ENCODE results near the gene MRPS22.

MRPS22 gene

DNA sequence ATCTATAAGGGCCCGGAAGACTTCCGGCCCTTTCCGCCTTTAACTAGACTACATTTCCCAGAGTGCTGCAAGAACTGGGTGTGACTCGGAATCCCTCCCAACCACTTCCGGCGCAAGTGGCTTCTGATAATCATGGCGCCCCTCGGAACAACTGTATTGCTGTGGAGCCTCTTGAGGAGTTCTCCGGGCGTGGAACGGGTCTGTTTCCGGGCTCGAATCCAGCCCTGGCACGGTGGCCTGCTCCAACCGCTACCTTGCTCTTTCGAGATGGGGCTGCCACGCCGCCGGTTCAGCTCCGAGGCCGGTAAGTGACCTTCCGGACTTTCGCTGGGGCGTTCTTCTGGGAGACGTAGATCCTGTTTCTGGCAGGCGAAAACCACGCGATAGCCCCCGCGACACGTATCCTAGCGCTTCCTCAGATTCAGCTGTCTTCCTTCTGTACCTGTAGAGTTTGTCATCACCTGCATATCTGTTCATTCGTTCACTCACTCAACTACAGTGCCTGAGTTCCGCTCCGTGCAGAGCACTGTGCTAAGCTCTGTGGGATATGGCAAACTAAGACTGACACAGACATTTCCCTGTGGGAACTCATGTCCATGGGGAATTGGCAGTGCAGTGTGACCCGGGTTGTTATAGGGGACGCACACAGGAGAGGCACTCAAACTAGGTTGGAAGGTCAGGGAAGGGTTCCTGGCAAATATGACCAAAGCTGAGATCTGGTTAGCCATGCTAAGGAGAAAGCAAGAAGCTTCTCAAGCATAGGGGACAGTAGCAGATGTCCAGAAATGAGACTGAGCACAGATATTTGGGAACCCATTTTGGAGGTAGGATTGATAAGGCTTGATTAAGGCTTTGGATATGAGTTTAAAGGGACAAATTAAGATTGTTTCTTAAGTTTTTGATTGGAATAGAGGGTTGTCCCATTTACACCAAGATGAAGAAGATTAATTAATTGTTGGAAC, at the start of gene MRPS22:
TSS of gene MRPS22 (plus strand) at position 126 of the 962 bp plus-strand sequence. CDS start at position 133, 7 bp downstream.
- peak; percentile 88 for DNase-seq (ENCODE audit: low spot score)

DNA sequence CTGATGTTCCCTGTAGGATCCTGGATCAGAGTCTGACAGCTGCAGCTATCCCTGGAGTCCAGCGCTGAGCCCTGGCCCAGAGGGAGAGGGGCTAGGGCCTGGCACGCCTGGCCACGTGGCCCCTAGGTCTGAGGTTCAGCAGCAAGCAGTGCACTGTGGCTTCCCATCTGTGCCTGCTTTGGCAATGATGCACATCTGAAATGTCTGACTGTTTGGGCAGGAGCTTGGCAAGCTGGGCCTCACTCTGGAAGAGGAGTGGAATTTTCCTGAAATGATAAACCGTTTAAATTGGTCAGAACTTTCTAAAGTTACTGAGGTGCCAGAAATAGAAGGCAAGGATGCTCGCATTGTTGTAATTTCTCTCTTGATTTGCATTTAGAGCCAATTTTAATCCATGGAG, 48.8 kb upstream of the MRPS22 start:
- no peak for DNase-seq (ENCODE audit: low spot score)

DNA sequence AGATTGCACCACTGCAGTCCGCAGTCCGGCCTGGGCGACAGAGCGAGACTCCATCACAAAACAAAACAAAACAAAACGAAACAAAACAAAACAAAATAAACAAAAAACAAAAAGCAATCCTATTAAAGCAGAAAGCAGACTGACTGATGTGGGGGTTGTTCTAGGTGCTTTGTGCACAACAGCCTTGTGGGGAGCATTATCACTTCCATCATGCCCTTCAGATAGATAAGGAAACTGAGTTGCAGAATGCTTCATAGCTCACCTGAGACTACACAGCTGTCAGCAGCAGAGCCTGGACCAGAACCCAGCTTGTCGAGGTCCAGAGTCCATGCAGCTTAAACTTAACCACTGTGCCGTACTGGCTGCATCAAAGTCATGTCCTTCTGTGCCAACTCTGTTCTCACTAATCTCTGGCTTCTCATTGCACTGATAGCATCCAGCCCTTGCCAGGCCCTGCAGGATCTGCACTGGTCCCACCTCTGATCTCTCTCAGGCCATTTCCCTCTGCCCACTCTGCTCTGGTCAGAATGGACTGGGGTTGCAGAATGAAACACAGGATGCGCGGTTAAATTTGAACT, 47.6 kb upstream of the MRPS22 start:
- DNase-seq (ENCODE audit: low spot score), result no peak

DNA sequence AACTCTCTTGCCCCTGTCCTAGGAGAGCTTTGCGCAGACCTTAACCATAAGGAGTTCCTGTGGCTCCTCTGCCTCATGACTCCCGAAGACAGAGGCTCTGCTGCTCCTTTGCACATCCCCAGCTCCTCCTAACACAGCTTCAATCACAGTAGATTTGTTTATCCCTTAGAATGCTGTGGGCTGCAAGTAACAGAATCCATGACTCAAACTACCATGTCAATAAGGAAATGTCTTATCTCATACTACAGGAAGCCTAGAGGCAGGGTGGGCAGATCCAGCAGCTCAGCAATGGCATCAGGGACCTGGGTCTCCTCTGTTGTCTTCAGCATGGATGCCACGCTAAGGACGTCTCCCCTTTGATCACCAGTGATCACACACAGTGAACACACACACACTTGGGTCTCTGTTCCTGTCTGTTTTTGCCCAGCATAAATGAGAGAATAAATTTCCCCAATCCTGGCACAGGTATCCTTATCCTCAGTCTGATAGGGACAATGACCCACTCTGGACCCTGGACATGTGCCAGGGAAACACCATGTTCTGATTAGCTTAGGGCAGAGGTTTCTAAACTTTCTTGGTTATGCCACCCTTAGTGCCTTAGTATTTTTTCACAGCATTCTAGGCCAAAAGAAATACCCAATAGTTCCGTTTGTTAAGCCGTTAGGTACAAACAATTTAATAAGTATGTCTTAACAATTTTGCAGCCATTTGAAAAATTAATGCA, 46.1 kb upstream of the MRPS22 start:
- no peak for DNase-seq (ENCODE audit: low spot score)

- DNase-seq (ENCODE audit: low spot score), result no peak
Observed at GRCh38 chr3:139299261-139300132, 44.3 kb upstream of the MRPS22 start.

- no peak for DNase-seq (ENCODE audit: low spot score)
Observed at GRCh38 chr3:139300416-139300815, 43.4 kb upstream of the MRPS22 start.

GRCh38 chr3:139301183-139301582, 42.6 kb upstream of the MRPS22 start:
- DNase-seq (ENCODE audit: low spot score), result no peak

GRCh38 chr3:139301654-139302053, 42.2 kb upstream of the MRPS22 start:
- DNase-seq (ENCODE audit: low spot score), result no peak

GRCh38 chr3:139302084-139302800, 41.6 kb upstream of the MRPS22 start:
- DNase-seq (ENCODE audit: low spot score), result no peak

GRCh38 chr3:139302801-139303113, 41.1 kb upstream of the MRPS22 start:
- DNase-seq (ENCODE audit: low spot score), result no peak

DNA sequence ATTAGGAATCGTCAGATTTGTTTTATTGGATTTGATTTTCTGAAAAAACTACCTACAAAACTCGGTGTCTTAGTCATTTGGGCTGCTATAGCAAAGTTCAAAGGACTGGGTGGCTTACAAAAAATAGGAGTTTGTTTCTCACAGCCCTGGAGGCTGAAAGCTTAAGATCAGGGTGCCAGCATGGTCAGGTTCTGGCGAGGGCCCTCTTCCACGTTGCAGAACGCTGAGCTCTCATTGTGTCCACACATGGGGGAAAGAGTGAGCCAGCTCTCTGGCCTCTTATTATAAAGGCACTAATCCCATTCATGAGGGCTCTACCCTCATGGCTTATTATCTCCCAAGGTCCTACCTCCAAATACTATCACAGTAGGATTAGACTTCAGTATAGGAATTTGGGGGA, 40.6 kb upstream of the MRPS22 start:
- no peak for DNase-seq (ENCODE audit: low spot score)

- DNase-seq (ENCODE audit: low spot score), result no peak
Observed at GRCh38 chr3:139304383-139304782, 39.4 kb upstream of the MRPS22 start.

- no peak for DNase-seq (ENCODE audit: low spot score)
Observed at GRCh38 chr3:139306078-139306477, 37.7 kb upstream of the MRPS22 start.

GRCh38 chr3:139307072-139307491, 36.7 kb upstream of the MRPS22 start:
- no peak for DNase-seq (ENCODE audit: low spot score)

DNA sequence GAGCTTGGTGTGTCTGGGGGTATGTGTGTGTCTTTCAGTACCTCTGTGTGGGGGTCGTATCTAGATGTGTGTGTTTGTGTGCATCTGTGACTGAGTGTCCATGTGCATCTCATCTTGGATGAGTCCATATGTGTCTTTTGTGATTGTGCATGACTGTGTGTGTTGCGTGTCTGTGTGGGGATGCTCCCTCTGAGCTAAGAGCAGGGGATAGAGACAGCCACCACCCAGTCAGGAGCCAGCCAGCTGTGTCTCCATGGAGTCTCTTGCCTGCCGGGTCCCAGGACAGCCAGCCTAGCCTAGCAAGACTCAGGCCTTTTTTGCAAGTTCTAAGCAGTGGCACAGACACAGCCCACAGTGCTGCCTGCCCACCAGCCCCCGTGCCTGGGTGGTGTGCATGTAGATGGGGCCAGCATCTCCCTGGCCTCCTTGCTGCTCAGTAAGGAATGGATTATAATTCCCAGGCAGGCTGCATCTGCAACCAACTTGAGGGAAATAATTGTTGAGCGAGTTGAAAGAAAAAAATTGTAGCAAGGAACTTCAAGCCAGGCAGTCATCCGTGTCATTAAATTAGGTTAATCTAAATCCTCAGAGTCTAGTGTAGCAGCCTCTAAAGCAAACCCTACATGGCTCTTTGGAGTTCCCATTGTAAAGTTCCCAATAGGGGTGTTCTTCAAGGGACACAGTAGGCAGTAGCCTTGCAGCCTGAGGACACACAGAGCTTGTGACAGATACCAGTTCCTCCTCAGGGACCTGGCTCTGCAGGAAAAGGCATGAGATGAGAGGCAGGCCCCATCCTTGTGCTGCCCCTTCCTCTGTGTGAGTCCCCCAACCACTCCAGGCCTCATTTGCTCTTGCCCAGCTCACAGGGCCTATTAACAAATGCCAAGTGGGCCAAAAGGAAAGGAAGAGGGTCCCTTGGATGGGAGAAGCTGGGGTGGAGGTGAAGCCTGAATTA, 35.9 kb upstream of the MRPS22 start:
- no peak for DNase-seq (ENCODE audit: low spot score)

- DNase-seq (ENCODE audit: low spot score), result no peak
Observed at GRCh38 chr3:139308560-139308959, 35.3 kb upstream of the MRPS22 start.

- no peak for DNase-seq (ENCODE audit: low spot score)
Observed at GRCh38 chr3:139309061-139309591, 34.7 kb upstream of the MRPS22 start.

GRCh38 chr3:139309880-139310279, 33.9 kb upstream of the MRPS22 start:
- DNase-seq (ENCODE audit: low spot score), result no peak

- no peak for DNase-seq (ENCODE audit: low spot score)
Observed at GRCh38 chr3:139310474-139310933, 33.3 kb upstream of the MRPS22 start.

DNA sequence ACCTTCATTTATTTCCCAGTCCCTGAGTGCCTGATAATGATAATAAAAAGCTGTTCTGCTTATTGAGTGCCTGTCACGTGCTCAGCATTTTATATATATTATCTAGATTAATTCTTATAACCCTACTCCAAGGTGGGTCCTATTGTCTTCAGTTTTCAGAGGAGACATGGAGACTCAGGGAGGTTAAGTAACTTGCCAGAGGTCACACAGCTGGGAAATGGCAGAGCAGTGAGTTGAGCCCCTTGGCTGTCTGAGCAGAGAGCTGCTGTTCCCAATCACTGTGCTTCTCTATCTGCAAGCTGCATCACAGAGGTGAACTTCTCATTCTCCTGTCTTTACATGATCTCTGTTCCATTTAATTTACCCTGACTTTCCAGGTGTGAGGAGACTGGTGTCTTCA, 32.3 kb upstream of the MRPS22 start:
- DNase-seq (ENCODE audit: low spot score), result no peak

All from hematopoietic multipotent progenitor cell treated with erythropoietin and hydrocortisone succinate and interleukin-3 and kit ligand, for 15 days (in vitro differentiated cells).